ES-I3 (cell line): ENCODE data around the gene ADSS1.
A peak's percentile ranks its signal among the peaks of the same experiment; 100 is the strongest.

ENCODE experiments used
- H3K36me3 ChIP-seq: 2 replicates; pipeline ENCODE4 v1.6.1; 2013; ENCODE audit warnings: mild to moderate bottlenecking, low read length, control low read depth, moderate library complexity; ENCODE audit not compliant: insufficient read depth
- H3K4me1 ChIP-seq: 2 replicates; pipeline ENCODE4 v1.6.1; 2013; ENCODE audit warnings: mild to moderate bottlenecking, control low read depth, low read length; ENCODE audit not compliant: insufficient read depth
- H3K9ac ChIP-seq: 2 replicates; pipeline ENCODE4 v1.6.1; 2013; ENCODE audit warnings: low read depth, mild to moderate bottlenecking, low read length, moderate library complexity
- H3K9me3 ChIP-seq: 2 replicates; pipeline ENCODE4 v1.6.1; 2013; ENCODE audit warnings: mild to moderate bottlenecking, low read length, moderate library complexity; ENCODE audit not compliant: control insufficient read depth, insufficient read depth

The ADSS1 gene

GRCh38 chr14:104683653-104684448 lies 40.2 kb upstream of the ADSS1 start:
- H3K36me3 ChIP-seq, result no peaks in the 10 kb centered on the region
- peaks cover 49% of the 10 kb centered on the region for H3K4me1 ChIP-seq
- no peak overlapping the region for H3K9ac ChIP-seq
- H3K9me3 ChIP-seq, result no peaks in the 10 kb centered on the region; the same call in 1 of the 2 replicates

DNA sequence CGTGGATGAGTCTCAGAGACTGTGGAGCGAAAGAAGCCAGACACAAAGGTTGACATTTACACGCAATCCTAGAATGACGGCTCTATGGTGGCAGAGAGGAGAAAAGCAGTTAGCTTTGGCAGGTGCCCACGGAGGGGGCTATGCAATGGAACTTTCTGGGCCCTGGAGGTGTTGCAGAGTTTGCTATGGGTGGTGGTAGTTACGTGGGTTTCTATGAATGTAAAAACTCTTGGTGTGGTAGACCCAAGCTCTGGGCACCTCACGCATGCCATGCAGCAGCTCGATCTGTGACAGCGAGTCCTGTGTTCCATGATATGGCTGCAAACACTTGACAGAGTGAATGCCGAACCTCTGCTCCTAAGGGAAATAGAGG lies 39.6 kb upstream of the ADSS1 start:
- no peak overlapping the region for H3K9ac ChIP-seq
- H3K36me3 ChIP-seq, result no peaks in the 10 kb centered on the region
- H3K9me3 ChIP-seq, result no peaks in the 10 kb centered on the region; the same call in 1 of the 2 replicates
- H3K4me1 ChIP-seq, result peaks cover 47% of the 10 kb centered on the region

- Histone ChIP-seq H3K36me3 (no peaks in the 10 kb centered on the region), H3K9ac (no peak overlapping the region), H3K9me3 (no peaks in the 10 kb centered on the region; the same call in 1 of the 2 replicates), H3K4me1 (peaks cover 38% of the 10 kb centered on the region)
Measured at GRCh38 chr14:104685216-104685997, 38.6 kb upstream of the ADSS1 start.

DNA sequence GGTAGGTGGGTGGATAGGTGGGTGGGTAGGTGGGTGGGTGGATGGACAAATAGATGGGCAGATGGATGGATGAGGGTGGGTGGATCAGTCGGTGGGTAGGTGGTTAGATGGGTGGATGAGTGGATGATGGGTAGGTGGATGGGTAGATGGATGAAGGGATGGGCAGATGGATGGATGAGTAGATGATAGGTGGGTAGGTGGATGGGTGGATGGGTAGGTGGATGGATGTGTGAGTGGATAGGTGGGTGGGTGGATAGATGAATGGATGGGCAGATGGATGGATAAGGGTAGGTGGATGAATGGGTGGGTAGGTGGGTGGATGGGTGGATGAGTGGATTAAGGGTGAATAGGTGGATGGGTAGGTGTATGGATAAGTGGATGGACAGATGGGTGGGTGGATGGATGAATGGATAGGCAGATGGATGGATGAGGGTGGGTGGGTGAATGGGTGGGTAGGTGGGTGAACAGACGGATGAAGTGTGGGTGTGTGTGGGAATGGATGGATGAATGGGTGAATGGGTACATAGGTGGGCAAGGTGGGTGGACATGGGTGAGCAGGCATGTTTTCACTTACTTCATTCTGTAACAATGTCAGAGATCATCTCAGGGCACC lies 37.9 kb upstream of the ADSS1 start:
- Histone ChIP-seq H3K9me3 (no peaks in the 10 kb centered on the region; the same call in 1 of the 2 replicates), H3K36me3 (no peaks in the 10 kb centered on the region), H3K9ac (no peak overlapping the region), H3K4me1 (peaks cover 31% of the 10 kb centered on the region)

- Histone ChIP-seq H3K4me1 (peaks cover 27% of the 10 kb centered on the region), H3K9me3 (no peaks in the 10 kb centered on the region; the same call in 1 of the 2 replicates), H3K36me3 (no peaks in the 10 kb centered on the region), H3K9ac (no peak overlapping the region)
Measured at GRCh38 chr14:104686624-104687517, 37.2 kb upstream of the ADSS1 start.

GRCh38 chr14:104687601-104688504 lies 36.2 kb upstream of the ADSS1 start:
- Histone ChIP-seq H3K4me1 (peaks cover 22% of the 10 kb centered on the region; the same call in 1 of the 2 replicates), H3K9ac (0 out of 2 replicates have a peak overlapping the region, but pooled peaks have one; percentile 59), H3K9me3 (no peaks in the 10 kb centered on the region; the same call in 1 of the 2 replicates), H3K36me3 (no peaks in the 10 kb centered on the region)

GRCh38 chr14:104688505-104689108 lies 35.4 kb upstream of the ADSS1 start:
- no peaks in the 10 kb centered on the region; the same call in 1 of the 2 replicates for H3K9me3 ChIP-seq
- H3K4me1 ChIP-seq, result peaks cover 16% of the 10 kb centered on the region; the same call in 1 of the 2 replicates
- H3K9ac ChIP-seq, result peak overlapping the region; percentile 59
- H3K36me3 ChIP-seq, result no peaks in the 10 kb centered on the region

DNA sequence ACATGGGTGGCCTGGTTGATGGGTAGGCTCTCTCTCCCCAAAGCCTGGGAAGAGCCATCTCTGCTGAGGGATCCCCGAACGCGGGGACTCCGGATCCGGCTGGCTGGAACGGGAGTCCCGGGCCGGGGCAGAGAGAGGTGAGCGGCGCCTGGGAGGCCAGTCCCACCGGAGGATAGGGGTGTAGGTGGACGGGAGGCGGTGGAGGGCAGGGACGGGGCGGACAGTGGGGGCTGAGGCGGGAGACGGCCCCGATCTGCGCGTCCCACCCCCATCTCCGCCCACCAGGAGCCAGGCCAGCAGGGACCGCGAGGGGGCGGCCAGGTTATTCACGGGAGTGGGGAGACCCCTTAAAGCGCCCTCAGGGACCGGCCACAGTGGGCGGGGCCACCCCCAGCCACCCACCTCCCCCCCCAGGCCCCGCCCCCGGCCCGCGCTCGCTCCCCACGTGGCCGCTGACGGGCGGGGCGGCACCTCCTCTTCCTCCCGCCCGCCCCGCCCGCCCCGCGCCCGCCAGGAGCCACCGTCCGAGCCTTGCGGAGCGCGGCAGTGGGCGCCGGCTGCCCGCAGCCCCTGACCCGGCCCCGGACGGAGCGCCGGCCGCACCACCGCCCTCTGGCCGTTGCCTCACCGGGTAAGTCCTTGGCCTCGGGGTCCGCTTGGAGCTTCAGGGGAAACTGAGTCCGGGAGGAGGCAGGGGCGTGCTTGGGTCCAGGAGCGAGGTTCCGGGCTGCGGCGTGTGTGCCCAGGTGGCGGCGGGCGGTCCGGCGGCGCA lies 34.7 kb upstream of the ADSS1 start, which contains the start of gene INF2:
Gene INF2 (plus strand): TSS at position 510 of the 772 bp plus-strand sequence. CDS start 11,748 bp downstream, outside the sequence.
- Histone ChIP-seq H3K9me3 (no peaks in the 10 kb centered on the region; the same call in 1 of the 2 replicates), H3K36me3 (no peaks in the 10 kb centered on the region), H3K4me1 (peaks cover 19% of the 10 kb centered on the region; the same call in 1 of the 2 replicates), H3K9ac (peak within 1 kb of the TSS; percentile 88)

GRCh38 chr14:104689881-104690711 lies 33.9 kb upstream of the ADSS1 start:
- Histone ChIP-seq H3K36me3 (no peaks in the 10 kb centered on the region), H3K9ac (peak overlapping the region; percentile 88), H3K9me3 (no peaks in the 10 kb centered on the region; the same call in 1 of the 2 replicates), H3K4me1 (peaks cover 27% of the 10 kb centered on the region; the same call in 1 of the 2 replicates)

- H3K9me3 ChIP-seq, result no peaks in the 10 kb centered on the region
- H3K9ac ChIP-seq, result peak overlapping the region; percentile 88; the same call in 1 of the 2 replicates
Measured at GRCh38 chr14:104690861-104691455, 33.1 kb upstream of the ADSS1 start.

More at GRCh38 chr14:104690861-104691455, 33.1 kb upstream of the ADSS1 start:
- H3K4me1 ChIP-seq, result peaks cover 33% of the 10 kb centered on the region; the same call in 1 of the 2 replicates
- H3K36me3 ChIP-seq, result peaks cover under 1% of the 10 kb centered on the region; the same call in 1 of the 2 replicates
